ENCODE measurements around the gene PARD3B. TPM values are rescaled to one million over a fixed set of nuclear protein-coding genes. Genes with fewer than 3 reads are reported as not detected.

The PARD3B gene
- total RNA-seq, 1 experiment from 2014 or later, result 10.1 TPM

GRCh38 chr2:204923957-204924356, 378.7 kb downstream of the PARD3B start:
- Mint-ChIP-seq H3K27ac (ENCODE audit: unreplicated experiment) (no peak overlapping the region), H3K4me1 (ENCODE audit: low read depth, unreplicated experiment) (no peaks in the 10 kb centered on the region), H3K27me3 (ENCODE audit: unreplicated experiment) (no peaks in the 10 kb centered on the region), H3K36me3 (ENCODE audit: insufficient read depth, unreplicated experiment) (no peaks in the 10 kb centered on the region), H3K4me3 (ENCODE audit: low read depth, unreplicated experiment) (no peak overlapping the region), H3K9me3 (ENCODE audit: low read depth, unreplicated experiment) (no peaks in the 10 kb centered on the region)
- TF ChIP-seq CTCF (IDR thresholded peaks at IDR 0.05; ENCODE audit: unreplicated experiment), result no peak
- no peak for DNase-seq
- intact Hi-C loops (cut with micrococcal nuclease; ENCODE audit: unreplicated experiment), result no loop called here
- BruUV-seq (replicated peaks), result no TSS peak
- CTCF ChIA-PET, result interaction anchor here (1.0 kb wide), 1 partner anchor 673 kb away, joined by 3 read pairs; no protein-coding TSS in a partner anchor

DNA sequence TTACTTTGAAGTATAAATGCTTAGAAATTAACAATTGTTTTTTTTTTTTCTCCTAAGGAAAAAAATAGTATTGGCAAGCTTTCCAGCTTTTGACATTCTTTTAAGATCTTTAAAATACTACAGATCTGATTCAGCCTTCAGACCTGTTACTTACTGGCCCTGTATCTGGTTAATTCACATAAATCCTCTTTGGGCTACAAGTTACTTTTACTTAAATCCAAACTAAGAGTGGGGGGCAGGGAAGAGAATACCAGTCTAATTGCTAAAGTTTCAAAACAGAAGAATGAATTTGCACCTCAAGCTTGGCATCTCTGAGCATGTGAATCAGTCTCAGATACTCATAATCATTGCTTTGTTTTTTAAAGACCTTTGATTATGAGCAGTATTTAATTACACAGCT, 386.3 kb downstream of the PARD3B start:
- no peak overlapping the region for H3K27ac Mint-ChIP-seq (ENCODE audit: unreplicated experiment)
- BruUV-seq (replicated peaks), result no TSS peak
- no peaks in the 10 kb centered on the region for H3K27me3 Mint-ChIP-seq (ENCODE audit: unreplicated experiment)
- H3K9me3 Mint-ChIP-seq (ENCODE audit: low read depth, unreplicated experiment), result no peaks in the 10 kb centered on the region
- TF ChIP-seq CTCF (IDR thresholded peaks at IDR 0.05; ENCODE audit: unreplicated experiment), result no peak
- CTCF ChIA-PET, result interaction anchor here (0.6 kb wide), 1 partner anchor 93 kb away, joined by 5 read pairs; no protein-coding TSS in a partner anchor
- H3K4me1 Mint-ChIP-seq (ENCODE audit: low read depth, unreplicated experiment), result no peaks in the 10 kb centered on the region
- intact Hi-C loops (cut with micrococcal nuclease; ENCODE audit: unreplicated experiment), result no loop called here
- H3K36me3 Mint-ChIP-seq (ENCODE audit: insufficient read depth, unreplicated experiment), result no peaks in the 10 kb centered on the region
- no peak for DNase-seq
- no peak overlapping the region for H3K4me3 Mint-ChIP-seq (ENCODE audit: low read depth, unreplicated experiment)

GRCh38 chr2:204933735-204934374, 388.6 kb downstream of the PARD3B start:
- intact Hi-C loops (cut with micrococcal nuclease; ENCODE audit: unreplicated experiment), result no loop called here
- H3K4me3 Mint-ChIP-seq (ENCODE audit: low read depth, unreplicated experiment), result no peak overlapping the region

GRCh38 chr2:204944927-204945326, 399.7 kb downstream of the PARD3B start:
- intact Hi-C loops (cut with micrococcal nuclease; ENCODE audit: unreplicated experiment), result no loop called here
- no peak for TF ChIP-seq CTCF (IDR thresholded peaks at IDR 0.05; ENCODE audit: unreplicated experiment)
- H3K4me1 Mint-ChIP-seq (ENCODE audit: low read depth, unreplicated experiment), result peaks cover 40% of the 10 kb centered on the region
- H3K36me3 Mint-ChIP-seq (ENCODE audit: insufficient read depth, unreplicated experiment), result no peaks in the 10 kb centered on the region
- peaks cover 17% of the 10 kb centered on the region for H3K9me3 Mint-ChIP-seq (ENCODE audit: low read depth, unreplicated experiment)
- no peak overlapping the region for H3K27ac Mint-ChIP-seq (ENCODE audit: unreplicated experiment)
- H3K27me3 Mint-ChIP-seq (ENCODE audit: unreplicated experiment), result no peaks in the 10 kb centered on the region
- no peak for DNase-seq
- CTCF ChIA-PET, result no interaction called here
- no TSS peak for BruUV-seq (replicated peaks)
- no peak overlapping the region for H3K4me3 Mint-ChIP-seq (ENCODE audit: low read depth, unreplicated experiment)

More at GRCh38 chr2:204933735-204934374, 388.6 kb downstream of the PARD3B start:
- no peak for DNase-seq
- TF ChIP-seq CTCF (IDR thresholded peaks at IDR 0.05; ENCODE audit: unreplicated experiment), result no peak
- no peaks in the 10 kb centered on the region for H3K27me3 Mint-ChIP-seq (ENCODE audit: unreplicated experiment)
- no peaks in the 10 kb centered on the region for H3K9me3 Mint-ChIP-seq (ENCODE audit: low read depth, unreplicated experiment)
- BruUV-seq (replicated peaks), result no TSS peak
- CTCF ChIA-PET, result no interaction called here
- H3K4me1 Mint-ChIP-seq (ENCODE audit: low read depth, unreplicated experiment), result no peaks in the 10 kb centered on the region
- H3K36me3 Mint-ChIP-seq (ENCODE audit: insufficient read depth, unreplicated experiment), result no peaks in the 10 kb centered on the region
- no peak overlapping the region for H3K27ac Mint-ChIP-seq (ENCODE audit: unreplicated experiment)
